Measurements from ENCODE around the gene NXNL2.

- no peak for TF ChIP-seq CTCF (conservative IDR thresholded peaks at IDR 0.05; ENCODE audit: low read depth in 2 of 2)
- TF ChIP-seq POLR2AphosphoS5 (IDR thresholded peaks at IDR 0.05; ENCODE audit: low read depth), result no peak
- TF ChIP-seq EZH2 (IDR thresholded peaks at IDR 0.05; ENCODE audit: low read depth, unreplicated experiment), result no peak
- TF ChIP-seq NANOG (IDR thresholded peaks at IDR 0.05; ENCODE audit: borderline replicate concordance), result no peak
- no peak for TF ChIP-seq ZNF114 (CRISPR knock-in tag; IDR thresholded peaks at IDR 0.05)
- no peak for TF ChIP-seq REST (IDR thresholded peaks at IDR 0.05; ENCODE audit: unreplicated experiment)
- no peak for TF ChIP-seq EZH2phosphoT487 (IDR thresholded peaks at IDR 0.05; ENCODE audit: unreplicated experiment)
- TF ChIP-seq CREB1 (CRISPR knock-in tag; IDR thresholded peaks at IDR 0.05; ENCODE audit: low read depth), result no peak
- no peak for TF ChIP-seq ZNF462 (CRISPR knock-in tag; IDR thresholded peaks at IDR 0.05)
- TF ChIP-seq STAT1 (IDR thresholded peaks at IDR 0.05; ENCODE audit: unreplicated experiment), result no peak
These were observed 52.2 kb downstream of the NXNL2 start for GRCh38 chr9:88587182-88587581.
